ENCODE results near the gene TAS1R2. TPM values are rescaled to one million over a fixed set of nuclear protein-coding genes. Genes with fewer than 3 reads are reported as not detected.
A peak's percentile ranks its signal among the peaks of the same experiment; 100 is the strongest.

Gene TAS1R2
- total and polyA plus RNA-seq, 10 donors: not detected

GRCh38 chr1:18890706-18891425 lies 31.4 kb upstream of the TAS1R2 start:
- H3K27ac ChIP-seq: peak overlapping the region in 1 of 8 donors; percentile 11
- WGBS, 5 donors: 59 to 81% (median 70%) methylated on average over 5 to 6 of the region's 6 CpGs
- no peak for TF ChIP-seq POLR2AphosphoS5 (IDR thresholded peaks at IDR 0.05)
- TF ChIP-seq POLR2A (IDR thresholded peaks at IDR 0.05): no peak
- no peak for TF ChIP-seq CTCF (IDR thresholded peaks at IDR 0.05 in 8 of 11, conservative IDR thresholded peaks at IDR 0.05 in 3 of 11)
- H3K4me3 ChIP-seq: no peak overlapping the region
- H3K4me1 ChIP-seq: peaks cover 0 to 33% (median 10%) of the 10 kb centered on the region in 6 donors
- no peaks in the 10 kb centered on the region for H3K9me3 ChIP-seq
- no peaks in the 10 kb centered on the region for H3K27me3 ChIP-seq (replicated peaks in 1 of 7)
- H3K36me3 ChIP-seq: peaks cover 0 to 50% (median 0%) of the 10 kb centered on the region in 6 donors
- intact Hi-C loops (cut with DNase I; ENCODE audit: low total_unique reads): no loop called here
- no peak for DNase-seq

- TF ChIP-seq POLR2A (IDR thresholded peaks at IDR 0.05) (no peak), CTCF (IDR thresholded peaks at IDR 0.05 in 8 of 11, conservative IDR thresholded peaks at IDR 0.05 in 3 of 11) (no peak), POLR2AphosphoS5 (IDR thresholded peaks at IDR 0.05) (no peak)
- peaks cover 0 to 3% (median 0%) of the 10 kb centered on the region in 6 donors for H3K4me1 ChIP-seq
- H3K9me3 ChIP-seq: no peaks in the 10 kb centered on the region
- intact Hi-C loops (cut with DNase I; ENCODE audit: low total_unique reads): no loop called here
- H3K36me3 ChIP-seq: peaks cover 0 to 86% (median 11%) of the 10 kb centered on the region in 6 donors
- no peak overlapping the region for H3K4me3 ChIP-seq
- 92 to 100% (median 100%) methylated on average over 1 of the region's 1 CpG for WGBS, 5 donors
- DNase-seq: no peak
- no peaks in the 10 kb centered on the region for H3K27me3 ChIP-seq (replicated peaks in 1 of 7)
- H3K27ac ChIP-seq: no peak overlapping the region
Measured at GRCh38 chr1:18886003-18886335, 26.5 kb upstream of the TAS1R2 start.

DNA sequence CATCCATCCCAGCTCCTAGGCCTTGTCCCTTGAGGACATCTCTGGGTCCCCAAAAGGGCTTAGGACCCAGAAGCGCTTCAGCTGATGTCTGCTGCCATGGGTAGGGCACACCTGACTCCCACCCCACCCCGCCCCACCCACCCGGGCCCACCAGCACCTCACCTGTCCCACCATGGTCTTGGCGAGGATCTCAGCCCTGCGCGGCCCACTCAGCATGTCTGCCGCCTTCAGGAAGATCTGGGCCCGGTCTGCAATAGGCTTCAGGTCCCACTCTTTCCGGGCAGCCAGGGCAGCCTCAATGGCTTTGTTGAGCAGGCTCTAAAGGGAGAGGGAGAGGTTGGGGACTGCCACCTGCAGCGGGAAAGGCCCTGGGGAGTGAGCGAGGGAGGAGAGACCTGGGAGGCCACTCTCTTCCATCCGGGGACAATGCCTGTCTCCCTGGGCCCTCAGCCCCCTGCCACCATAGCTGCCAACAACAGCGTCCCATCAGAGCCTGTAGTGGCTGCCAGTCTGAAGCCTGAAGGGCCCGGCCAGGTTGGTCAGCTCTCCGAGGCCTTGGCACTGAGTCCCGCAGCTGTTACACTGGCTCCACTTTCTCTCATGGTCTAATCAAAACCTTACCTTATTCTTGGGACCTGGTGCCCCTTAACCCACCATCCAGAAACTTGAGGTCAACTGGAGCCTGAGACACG lies 26.0 kb upstream of the TAS1R2 start:
- H3K4me3 ChIP-seq: no peak overlapping the region
- intact Hi-C loops (cut with DNase I; ENCODE audit: low total_unique reads): no loop called here
- H3K4me1 ChIP-seq: no peaks in the 10 kb centered on the region
- peaks cover 0 to 91% (median 11%) of the 10 kb centered on the region in 6 donors for H3K36me3 ChIP-seq
- no peak for DNase-seq
- WGBS, 5 donors: 89 to 94% (median 93%) methylated on average over 12 to 17 of the region's 17 CpGs
- no peak overlapping the region for H3K27ac ChIP-seq
- TF ChIP-seq POLR2AphosphoS5 (IDR thresholded peaks at IDR 0.05) (no peak), POLR2A (IDR thresholded peaks at IDR 0.05) (no peak), CTCF (IDR thresholded peaks at IDR 0.05 in 8 of 11, conservative IDR thresholded peaks at IDR 0.05 in 3 of 11) (no peak)
- no peaks in the 10 kb centered on the region for H3K27me3 ChIP-seq (replicated peaks in 1 of 7)
- H3K9me3 ChIP-seq: no peaks in the 10 kb centered on the region

DNA sequence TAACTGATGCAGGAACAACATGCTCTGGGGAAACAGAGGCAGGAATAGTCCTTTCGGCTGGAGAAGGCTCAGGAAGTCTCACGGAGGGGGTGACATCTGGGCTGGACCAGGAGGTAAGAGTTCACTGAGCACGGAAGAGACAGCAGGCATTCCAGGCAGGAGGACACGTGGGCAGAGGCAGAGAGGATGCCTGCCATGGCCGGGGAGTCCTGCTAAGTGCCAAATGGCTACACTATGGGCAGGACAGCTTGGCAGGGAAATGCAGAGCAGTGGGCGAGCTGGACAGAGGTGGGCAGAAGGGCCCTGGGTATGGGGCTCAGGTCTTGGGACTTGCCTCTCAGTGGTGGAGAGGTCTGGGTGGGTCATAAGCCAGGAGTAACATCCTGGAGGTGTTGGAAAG lies 25.3 kb upstream of the TAS1R2 start:
- Histone ChIP-seq H3K27ac (no peak overlapping the region), H3K27me3 (replicated peaks in 1 of 7) (no peaks in the 10 kb centered on the region), H3K36me3 (peaks cover 0 to 92% (median 11%) of the 10 kb centered on the region in 6 donors), H3K4me1 (no peaks in the 10 kb centered on the region), H3K9me3 (no peaks in the 10 kb centered on the region), H3K4me3 (no peak overlapping the region)
- TF ChIP-seq CTCF (IDR thresholded peaks at IDR 0.05 in 8 of 11, conservative IDR thresholded peaks at IDR 0.05 in 3 of 11) (no peak), POLR2A (IDR thresholded peaks at IDR 0.05) (no peak), POLR2AphosphoS5 (IDR thresholded peaks at IDR 0.05) (no peak)
- DNase-seq: no peak
- intact Hi-C loops (cut with DNase I; ENCODE audit: low total_unique reads): no loop called here
- 77 to 86% (median 81%) methylated on average over 6 of the region's 6 CpGs for WGBS, 5 donors
